D721Med (cell line): ENCODE results near the gene ATP8B1.

Experiments used
- DNase-seq: peaks from one replicate; pipeline ENCODE4 v3.0.0; 2011; ENCODE audit warnings: low spot score; ENCODE audit not compliant: insufficient read length
- FAIRE-seq: peaks from 2 replicates; lab custom pipeline; 2011; peaks lifted over from hg19 to GRCh38; lab: Jason Lieb, UNC
- TF ChIP-seq, protein P1 (sequence below): IDR thresholded peaks from 2 replicates; pipeline ENCODE4 v1.5.1; 2012; ENCODE audit warnings: mild to moderate bottlenecking, control low read depth; ENCODE audit not compliant: insufficient read depth; ENCODE audit errors: missing control alignments

ATP8B1 gene

DNA sequence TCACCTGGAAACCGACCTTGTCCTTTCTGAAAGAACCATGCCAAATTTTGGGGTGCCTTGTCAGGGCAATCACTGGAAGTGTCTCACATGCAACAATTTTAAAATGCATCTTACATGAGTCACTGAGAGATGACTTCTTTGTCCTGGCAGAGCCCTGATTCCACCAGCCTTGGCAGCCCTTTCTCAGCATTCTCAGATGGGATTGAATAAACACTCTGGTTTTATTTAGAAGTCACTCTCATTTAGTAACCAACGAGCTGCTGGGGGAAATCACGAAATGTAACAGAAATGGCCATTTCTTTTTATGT lies 3.8 kb upstream of the ATP8B1 start:
- TF ChIP-seq, protein P1, sequence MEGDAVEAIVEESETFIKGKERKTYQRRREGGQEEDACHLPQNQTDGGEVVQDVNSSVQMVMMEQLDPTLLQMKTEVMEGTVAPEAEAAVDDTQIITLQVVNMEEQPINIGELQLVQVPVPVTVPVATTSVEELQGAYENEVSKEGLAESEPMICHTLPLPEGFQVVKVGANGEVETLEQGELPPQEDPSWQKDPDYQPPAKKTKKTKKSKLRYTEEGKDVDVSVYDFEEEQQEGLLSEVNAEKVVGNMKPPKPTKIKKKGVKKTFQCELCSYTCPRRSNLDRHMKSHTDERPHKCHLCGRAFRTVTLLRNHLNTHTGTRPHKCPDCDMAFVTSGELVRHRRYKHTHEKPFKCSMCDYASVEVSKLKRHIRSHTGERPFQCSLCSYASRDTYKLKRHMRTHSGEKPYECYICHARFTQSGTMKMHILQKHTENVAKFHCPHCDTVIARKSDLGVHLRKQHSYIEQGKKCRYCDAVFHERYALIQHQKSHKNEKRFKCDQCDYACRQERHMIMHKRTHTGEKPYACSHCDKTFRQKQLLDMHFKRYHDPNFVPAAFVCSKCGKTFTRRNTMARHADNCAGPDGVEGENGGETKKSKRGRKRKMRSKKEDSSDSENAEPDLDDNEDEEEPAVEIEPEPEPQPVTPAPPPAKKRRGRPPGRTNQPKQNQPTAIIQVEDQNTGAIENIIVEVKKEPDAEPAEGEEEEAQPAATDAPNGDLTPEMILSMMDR = no peak
- no peak for DNase-seq
- no peak for FAIRE-seq

DNA sequence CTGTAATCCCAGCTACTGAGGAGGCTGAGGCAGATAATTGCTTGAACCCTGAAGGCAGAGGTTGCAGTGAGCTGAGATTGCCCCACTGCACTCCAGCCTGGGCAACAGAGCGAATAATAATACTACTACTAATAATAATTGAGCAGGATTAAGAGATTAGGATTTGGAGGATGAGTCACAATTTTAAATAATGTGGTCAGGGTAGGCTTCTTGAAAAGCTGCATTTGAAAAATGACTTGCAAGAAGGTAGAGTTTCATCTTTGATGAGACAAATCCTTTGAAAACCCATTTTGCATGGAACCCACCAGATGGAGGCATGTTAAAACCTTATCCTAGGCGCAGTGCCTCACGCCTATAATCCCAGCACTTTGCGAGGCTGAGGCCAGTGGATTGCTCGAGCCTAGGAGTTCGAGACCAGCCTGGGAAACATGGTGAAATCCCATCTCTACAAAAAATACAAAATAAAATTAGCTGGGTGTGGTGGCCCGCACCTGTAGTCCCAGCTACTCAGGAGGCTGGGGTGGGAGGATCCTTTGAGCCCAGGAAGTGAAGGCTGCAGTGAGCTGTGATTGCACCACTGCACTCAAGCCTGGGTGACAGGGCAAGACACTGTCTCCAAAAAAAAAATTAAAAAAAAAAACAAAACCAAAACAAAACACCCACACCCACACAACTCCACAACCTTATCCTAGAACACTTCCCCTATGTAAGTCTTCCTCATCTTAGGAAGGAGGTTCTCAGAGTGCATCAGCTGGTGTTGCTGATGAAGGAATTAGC lies 3.3 kb upstream of the ATP8B1 start:
- TF ChIP-seq, protein P1 = no peak
- peak; percentile 67 for DNase-seq
- peak; percentile 100 for FAIRE-seq

DNA sequence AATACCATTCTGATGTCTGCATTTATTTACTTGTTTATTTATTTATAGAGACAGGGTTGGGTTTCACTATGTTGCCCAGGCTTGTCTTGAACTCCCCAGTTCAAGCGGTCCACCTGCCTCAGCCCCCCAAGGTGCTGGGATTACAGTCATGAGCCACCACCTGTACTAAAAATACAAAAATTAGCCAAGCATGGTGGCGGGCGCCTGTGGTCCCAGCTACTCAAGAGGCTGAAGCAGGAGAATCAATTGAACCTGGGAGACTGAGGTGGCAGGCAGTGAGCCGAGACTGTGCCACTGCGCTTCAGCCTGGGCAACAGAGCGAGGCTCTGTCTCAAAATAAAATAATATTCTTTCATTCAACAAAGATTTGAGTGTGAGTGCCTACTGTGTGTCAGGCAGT lies 2.0 kb upstream of the ATP8B1 start:
- FAIRE-seq = no peak
- DNase-seq = no peak
- TF ChIP-seq, protein P1 = no peak

DNA sequence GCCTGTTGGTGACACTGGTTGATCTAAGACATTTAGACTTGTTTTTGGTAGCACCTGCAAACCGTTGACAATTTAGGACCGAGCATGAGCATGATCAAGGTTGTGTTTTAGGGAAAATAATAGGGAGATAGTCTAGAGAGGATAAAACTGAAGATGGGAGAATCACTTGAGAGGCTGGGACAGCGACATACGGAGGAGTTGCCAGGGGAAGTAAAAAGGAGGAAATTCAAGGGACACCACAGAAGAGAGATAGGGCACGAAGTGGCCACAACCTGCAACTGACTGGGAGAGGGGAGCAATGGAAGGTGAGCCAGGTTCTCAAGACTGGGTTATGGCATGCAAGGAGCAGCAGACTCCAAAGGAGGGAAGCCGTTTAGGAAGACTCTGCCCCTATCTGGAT lies 1.4 kb upstream of the ATP8B1 start:
- TF ChIP-seq, protein P1 = no peak
- DNase-seq (no peak), FAIRE-seq (peak; percentile 81)

DNA sequence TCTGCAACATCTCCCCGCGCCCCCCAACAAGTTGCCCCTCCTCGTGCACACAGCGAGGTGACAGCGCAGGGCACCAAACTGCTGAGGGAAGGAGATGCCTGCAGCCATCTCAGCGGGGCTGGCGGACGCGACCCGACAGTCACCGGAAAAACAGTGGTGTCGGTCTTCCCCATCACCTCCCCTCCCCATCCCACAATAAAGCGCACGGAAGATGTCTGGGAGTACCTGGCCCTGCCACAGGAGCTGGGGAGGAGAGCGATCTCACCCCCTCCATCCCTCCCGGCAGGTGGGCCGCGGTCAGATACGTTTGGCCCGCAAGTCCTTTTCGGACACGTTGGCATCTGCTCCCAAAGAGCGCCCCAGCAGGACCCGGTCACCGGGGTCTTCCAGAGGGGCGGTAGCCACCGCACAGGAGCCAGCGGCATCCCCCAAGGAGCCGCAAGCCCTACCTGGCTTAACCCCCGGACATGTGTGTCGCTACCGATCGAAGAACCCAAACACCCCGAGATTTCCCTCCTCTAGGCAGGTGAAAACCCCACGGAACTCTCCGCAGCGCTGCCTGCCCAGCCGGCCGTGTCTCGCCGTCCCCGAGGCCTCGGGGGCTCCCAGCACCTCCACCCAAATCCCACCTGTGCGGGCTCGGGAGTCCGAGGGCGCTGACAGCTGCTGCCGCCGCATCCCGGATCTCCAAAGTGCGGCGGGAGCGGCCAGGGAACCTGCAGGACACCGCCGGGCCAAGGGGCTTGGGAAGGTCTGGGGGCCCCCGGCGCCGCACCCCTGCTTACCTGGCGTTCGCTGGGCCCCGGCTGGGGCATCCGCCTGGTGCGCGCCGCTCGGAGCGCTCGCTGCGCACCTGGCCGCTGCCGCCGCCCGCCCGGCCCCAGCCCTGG lies 657 bp downstream of the ATP8B1 start:
- FAIRE-seq (no peak), DNase-seq (no peak)
- TF ChIP-seq, protein P1 = no peak

DNA sequence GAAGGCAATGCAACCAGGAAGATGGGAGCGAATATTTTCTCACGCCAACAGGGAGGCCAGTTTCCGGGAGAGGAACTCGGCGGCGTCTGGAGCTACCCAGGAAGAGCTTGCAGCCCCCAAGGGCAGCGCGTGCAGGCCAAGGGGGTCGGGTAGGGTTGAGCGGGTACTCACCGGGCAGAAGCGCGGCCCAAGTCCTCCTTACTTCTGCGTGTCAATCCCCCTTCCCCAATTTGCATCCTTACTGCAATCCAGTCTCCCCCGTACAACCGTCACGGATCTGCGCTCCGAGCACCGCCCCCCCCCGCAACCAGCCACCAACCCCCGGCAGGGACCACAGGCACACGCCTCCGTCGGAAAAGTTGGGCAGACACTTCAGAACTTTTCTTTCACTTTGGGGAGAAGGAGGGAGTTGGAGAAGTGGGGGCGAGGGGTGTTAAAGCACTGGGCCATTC lies 1.3 kb downstream of the ATP8B1 start:
- peak; percentile 57 for DNase-seq
- no peak for FAIRE-seq
- TF ChIP-seq, protein P1 = no peak

DNA sequence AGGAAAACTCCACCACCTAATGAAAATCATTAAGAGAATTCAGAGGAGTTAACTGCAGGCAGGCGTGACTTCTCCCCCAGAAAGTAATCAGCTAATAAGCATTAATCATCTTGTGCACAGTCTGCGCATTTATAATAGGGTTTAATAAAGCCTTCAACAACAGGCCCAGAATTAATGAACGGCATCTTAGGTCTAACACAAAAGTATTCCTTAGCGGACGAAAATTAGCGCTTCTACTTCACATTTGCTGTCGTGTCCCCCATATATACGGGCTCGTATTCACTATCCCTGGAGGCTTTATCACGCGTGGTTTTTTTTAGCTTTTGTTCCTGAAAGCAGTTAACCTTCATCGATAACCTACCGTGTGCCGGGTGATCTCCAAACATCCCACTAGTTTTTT lies 1.8 kb downstream of the ATP8B1 start:
- peak; percentile 99 for FAIRE-seq
- TF ChIP-seq, protein P1 = no peak
- peak; percentile 76 for DNase-seq
